NCI-H1417 treated with DMSO at 0.1 percent for 48 hours (cell line): ENCODE measurements around the gene RAB8A.

Experiments used
- DNase-seq: peaks from one replicate; lab custom pipeline; 2025; lab: John Stamatoyannopoulos, UW

The RAB8A gene

DNA sequence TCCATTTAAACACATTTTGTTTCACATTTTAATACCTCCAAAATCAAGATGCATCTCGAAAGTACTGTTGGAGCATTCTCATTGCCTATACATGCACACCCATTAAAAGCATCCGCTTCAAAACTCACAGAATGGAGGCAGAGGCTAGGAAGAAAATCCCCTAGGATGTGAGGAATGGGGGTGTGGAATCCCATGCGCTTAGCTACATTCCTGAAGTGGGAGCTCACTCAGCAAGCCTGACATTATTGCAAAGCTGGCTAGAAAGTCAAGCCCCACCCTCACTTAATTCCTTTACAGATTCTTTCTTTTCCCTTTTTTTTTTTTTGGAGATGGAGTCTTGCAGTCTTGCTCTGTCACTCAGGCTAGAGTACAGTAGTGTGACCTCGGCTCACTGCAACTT, 68.9 kb downstream of the RAB8A start:
- DNase-seq = no peak
